ENCODE results near the gene LPIN3. TPM values are rescaled to one million over a fixed set of nuclear protein-coding genes. Genes with fewer than 3 reads are reported as not detected.

Gene LPIN3
- total RNA-seq, 4 donors from 2014 or later: 85.0 to 320 (median 222) TPM

GRCh38 chr20:41408986-41409385 lies 68.4 kb downstream of the LPIN3 start:
- H3K27me3 ChIP-seq: no peaks in the 10 kb centered on the region
- no peak for DNase-seq
- TF ChIP-seq CTCF (IDR thresholded peaks at IDR 0.05) (no peak), POLR2A (IDR thresholded peaks at IDR 0.05) (no peak)
- no peak overlapping the region for H3K27ac ChIP-seq
- H3K36me3 ChIP-seq: peaks cover 0 to 74% (median 0%) of the 10 kb centered on the region in 3 donors
- no peaks in the 10 kb centered on the region for H3K4me1 ChIP-seq
- H3K9me3 ChIP-seq: no peaks in the 10 kb centered on the region
- no peak overlapping the region for H3K4me3 ChIP-seq

Other genes with a start within 250 kb of the LPIN3 start
- gene PLCG1, start 203.3 kb upstream of the LPIN3 start, total RNA-seq: 100 to 1,000 TPM in 3 of 4 donors, 10 to 100 TPM in 1; 93.0 to 357 (median 191) TPM
- gene ZHX3, start 23.1 kb upstream of the LPIN3 start, total RNA-seq: 10 to 100 TPM; 33.8 to 53.0 (median 39.5) TPM
- gene EMILIN3, start 26.0 kb downstream of the LPIN3 start, total RNA-seq: under 1 TPM in 1 of 4 donors, not detected in 3; 0.66 TPM

Measured in Peyer's patch (tissue), 4 donors.